ENCODE measurements around the gene SAP30BP.
"Not testable (repeated sequence)": the region's sequence is repeated elsewhere in the genome, so short reads cannot be mapped to it uniquely, and the experiment has no call there.

SAP30BP gene

DNA sequence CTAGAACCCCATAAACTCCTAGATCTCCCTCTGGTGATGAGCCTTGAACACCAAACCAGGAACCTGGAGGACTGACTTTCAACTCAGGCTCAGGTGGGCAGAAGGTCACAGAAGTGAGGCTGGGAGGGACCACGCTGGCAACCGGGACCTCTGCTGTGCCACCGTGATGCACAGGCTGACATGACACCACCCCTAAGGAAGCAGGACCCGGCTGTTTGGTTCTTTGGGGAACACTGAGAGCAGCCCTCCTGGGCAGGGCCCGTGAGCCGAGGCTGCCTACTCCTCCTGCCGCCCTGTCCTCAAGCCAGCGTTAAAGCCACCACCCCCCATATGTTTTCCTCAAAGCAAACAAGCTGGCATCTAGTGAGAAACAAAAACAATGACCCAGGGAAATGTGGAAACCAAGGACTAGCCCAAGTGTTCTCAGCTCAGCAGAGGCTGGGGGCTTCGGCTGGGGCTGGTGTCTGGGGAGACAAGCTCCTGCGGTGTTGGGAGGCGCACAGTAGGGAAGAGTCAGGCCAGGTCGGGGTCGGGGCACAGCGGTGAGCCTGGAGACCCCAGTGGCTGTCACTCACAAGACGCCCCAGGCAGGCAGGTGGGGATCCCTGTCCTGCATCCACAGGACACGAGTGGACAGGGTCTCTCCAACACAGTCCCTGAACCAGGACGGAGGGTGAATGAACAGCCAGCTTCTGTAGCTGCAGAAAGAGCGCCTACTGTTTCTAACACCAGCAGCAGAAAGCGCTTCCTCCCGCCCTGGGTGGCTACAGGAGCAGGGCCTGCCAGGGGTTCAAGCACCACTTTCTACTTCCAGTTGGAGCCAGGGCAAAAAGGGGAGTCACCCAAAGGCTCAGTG is 32.2 kb upstream of the SAP30BP start:
- DNase-seq, result no peak

DNA sequence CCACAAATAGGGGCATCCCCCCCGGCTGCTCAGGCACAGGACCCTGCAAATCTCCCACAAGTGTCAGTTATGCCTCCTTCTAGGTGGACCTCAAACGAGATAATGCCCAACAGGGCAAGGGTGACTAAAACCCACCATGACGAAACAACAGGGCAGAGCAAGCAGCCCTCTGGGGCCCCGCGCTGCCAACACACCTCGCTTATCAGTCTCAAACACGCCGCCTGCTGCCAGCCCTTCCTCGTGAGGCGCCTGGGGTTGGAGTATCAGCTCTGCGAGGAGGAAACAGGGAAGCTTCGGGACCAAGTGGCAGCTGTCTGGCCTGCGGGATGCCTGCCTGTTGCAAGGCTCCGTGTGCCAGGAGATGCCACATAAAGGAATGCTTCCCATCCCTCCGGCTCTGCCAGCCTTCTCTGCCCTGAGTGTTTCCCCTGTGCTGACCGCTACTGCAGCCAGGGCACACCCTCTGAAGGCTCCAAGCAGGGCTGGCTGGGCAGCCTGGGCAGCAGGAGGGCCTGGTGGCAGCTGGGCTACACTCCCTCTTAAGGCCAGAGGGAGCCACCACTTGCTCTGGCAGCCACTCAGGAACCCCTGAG is 31.4 kb upstream of the SAP30BP start:
- DNase-seq, result peak; percentile 62

DNA sequence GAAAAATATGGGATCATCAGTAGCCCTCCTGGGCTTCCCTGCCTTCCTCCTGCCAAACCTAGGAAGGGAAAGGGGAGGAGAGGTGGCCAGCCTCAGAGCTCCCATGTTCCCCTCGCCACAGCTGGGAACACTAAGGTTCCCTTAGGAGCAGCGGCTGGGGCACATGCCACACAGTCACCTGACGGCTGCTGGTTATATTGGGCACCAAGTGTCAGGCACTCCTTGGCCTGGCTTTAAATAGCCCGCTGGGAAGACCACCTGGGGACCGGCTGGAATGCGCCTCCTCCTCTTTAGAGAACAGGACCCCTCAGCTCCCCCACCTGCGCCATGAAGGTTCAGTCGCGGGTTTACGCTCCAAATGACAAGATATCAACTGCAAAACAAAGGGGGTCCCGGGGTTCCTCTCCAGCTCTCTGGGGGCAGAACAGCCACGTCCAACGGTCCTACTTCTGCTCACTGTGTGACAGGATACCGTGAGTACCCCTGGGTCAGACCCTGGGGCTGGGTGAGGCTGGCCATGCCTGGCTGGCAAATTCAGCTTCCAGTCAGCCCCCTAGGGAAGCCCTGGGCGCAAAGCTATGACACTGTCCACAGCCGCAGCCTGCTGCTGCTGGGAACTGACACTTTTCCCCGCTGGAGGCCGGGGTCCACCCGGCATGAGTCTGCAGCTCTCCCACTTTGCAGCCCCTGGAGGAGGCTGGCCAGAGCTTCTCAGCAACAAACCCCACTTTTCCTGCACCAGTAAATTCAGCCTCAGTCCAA is 30.6 kb upstream of the SAP30BP start:
- DNase-seq, result no peak

DNA sequence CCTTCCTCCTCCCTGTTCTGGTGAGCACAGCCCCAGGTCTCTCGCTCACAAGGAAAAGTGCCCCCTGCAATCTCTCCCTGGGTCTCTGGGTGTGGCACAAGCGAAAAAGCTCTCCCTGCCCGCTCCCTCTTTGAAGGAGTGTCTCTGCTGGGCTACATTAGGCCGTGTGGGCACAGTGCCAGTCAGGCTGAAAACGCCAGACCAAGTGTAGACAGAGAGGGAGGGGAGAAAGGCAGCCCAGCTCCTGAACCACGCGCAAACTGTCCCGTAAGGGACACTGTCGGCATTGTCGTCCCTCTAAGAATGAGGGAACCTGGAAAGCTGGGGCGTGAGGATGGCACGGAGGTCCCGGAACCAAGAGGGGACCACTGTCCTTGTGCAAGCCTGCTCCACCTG is 30.0 kb upstream of the SAP30BP start:
- no peak for DNase-seq

DNA sequence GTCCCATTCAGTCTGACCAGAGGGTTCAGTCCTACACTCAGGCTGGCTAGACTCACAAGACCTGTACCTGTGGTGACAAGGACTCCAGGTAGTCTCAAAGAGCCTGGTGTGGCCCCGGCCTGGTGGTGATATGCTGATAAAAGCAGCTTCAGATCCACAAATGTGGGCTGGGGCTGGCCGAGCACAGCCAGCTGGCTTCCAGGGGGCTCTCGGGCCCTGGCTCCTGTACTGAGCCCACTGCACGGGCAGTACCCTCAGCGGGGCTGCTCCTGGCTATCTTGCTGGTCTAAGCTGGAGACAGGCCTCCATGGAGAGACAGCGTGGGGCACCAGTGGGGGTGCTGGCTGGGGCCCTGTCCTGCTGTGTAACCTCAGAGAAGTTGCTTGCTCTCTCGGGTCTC is 29.6 kb upstream of the SAP30BP start:
- no peak for DNase-seq

DNA sequence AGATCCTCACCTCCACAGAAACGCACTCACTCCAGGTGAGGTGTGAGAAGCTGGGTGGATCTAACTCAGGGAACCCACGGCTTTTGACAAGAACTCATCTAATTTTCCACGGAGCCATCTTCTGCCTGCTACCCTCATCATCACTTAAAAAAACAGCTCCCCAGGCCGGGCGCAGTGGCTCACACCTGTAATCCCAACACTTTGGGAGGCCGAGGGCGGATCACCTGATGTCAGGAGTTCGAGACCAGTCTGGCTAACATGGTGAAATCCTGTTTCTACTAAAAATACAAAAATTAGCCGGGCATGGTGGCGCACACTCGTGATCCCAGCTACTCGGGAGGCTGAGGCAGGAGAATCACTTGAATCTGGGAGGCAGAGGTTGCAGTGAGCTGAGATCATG is 29.1 kb upstream of the SAP30BP start:
- not testable (repeated sequence) for DNase-seq

DNA sequence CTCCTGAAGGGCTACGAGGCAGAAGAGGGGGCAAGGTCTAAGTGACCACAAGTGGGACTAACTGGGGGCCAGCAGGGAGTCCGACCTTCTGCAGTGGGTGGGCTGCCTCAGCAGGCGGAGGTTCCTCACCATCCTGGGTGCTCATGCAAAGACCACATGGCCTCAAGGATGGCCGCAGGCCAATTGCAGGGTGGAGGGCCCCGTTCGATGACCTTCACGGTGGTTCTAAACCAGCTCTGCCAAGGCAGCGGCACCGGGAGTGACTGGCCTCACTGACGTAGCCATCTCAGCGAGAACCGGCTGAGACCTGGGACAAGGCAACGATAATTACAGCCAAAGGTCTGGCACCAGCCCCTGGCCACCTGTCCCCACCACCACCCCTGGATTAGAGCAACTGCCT is 28.2 kb upstream of the SAP30BP start:
- no peak for DNase-seq

- no peak for DNase-seq
These were observed 27.8 kb upstream of the SAP30BP start for GRCh38 chr17:75639327-75639726.

DNA sequence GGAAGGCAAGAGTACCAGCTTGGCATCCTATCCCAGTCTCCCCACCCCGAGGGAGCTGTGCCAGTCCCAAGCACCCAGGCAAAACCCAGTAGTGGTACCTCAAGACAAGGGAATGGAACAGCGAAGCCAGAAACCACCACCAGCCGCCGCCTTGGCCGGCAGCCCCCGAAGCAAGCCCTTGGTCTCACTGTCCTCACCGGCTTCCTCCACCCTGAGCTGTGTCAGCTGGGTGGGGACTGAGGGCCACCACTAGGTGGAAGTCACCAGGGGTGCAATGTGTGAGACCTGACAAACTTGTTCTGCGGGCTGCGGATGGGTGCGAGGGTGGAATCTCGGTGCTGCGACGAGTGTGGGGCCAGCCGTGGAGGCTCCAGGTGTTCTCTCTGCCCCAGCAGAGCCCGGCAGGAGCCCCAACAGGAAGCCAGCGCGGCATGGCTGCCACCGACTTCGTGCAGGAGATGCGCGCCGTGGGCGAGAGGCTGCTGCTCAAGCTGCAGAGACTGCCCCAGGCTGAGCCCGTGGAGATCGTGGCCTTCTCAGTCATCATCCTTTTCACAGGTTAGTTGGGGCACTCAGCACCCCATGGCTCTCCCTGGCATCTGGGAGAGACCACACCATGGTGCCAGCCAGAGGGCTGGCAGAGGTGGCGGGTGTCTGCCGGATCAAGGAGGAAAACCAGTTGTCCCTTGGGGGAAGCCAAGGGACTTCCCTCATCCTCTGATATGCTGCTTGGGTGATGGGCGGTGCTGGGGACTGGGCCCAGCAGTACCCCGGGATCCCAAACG is 27.2 kb upstream of the SAP30BP start:
- DNase-seq, result no peak

- no peak for DNase-seq
These were observed 26.5 kb upstream of the SAP30BP start for GRCh38 chr17:75640556-75641119.

DNA sequence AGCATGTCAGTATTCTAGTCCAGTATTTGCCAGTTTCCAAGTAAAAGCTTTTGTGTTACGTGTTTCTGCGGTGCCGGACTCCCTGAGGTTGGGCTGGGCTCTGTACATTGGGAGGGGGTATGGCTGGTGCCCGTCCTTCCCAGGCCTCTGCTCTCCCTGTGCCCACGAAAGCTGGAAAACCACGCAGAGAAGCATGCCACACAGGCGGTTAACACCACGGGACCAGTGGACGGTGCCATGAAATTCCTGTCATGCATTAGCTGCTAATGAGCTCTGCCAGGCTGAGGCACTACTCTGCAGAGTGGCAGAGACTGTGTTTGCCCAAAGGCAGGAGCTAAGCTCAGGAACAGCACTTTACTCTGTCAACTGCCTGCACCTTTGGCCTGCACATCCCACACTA is 25.8 kb upstream of the SAP30BP start:
- DNase-seq, result no peak

DNA sequence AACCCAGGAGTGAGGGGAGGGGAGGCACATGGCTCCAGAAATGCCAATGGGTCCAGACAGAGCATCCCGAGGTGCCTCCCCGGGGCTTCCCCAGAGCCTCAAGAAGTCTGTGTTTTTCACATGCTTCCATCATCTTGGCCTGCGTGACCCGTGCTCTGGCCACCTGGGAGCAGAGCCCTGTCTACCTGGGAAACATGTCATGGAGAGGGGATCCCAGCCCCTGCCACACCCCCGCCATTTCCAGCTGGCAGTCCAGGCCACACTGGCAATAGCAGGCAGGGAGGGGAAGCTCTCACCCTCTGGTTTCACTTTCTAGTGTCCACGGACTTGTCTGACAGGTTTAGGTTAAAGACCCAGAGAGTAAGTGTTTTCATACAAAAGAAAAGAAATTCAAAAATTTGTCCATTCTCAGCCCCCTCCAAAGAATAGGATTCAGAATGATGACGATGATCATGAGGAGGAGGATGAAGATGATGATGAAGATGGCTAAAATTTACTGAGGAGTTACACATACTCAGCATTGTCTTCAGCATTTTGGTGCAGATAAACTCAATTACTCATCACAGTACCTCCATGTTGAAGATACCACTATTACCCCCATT is 24.9 kb upstream of the SAP30BP start:
- DNase-seq, result no peak

DNA sequence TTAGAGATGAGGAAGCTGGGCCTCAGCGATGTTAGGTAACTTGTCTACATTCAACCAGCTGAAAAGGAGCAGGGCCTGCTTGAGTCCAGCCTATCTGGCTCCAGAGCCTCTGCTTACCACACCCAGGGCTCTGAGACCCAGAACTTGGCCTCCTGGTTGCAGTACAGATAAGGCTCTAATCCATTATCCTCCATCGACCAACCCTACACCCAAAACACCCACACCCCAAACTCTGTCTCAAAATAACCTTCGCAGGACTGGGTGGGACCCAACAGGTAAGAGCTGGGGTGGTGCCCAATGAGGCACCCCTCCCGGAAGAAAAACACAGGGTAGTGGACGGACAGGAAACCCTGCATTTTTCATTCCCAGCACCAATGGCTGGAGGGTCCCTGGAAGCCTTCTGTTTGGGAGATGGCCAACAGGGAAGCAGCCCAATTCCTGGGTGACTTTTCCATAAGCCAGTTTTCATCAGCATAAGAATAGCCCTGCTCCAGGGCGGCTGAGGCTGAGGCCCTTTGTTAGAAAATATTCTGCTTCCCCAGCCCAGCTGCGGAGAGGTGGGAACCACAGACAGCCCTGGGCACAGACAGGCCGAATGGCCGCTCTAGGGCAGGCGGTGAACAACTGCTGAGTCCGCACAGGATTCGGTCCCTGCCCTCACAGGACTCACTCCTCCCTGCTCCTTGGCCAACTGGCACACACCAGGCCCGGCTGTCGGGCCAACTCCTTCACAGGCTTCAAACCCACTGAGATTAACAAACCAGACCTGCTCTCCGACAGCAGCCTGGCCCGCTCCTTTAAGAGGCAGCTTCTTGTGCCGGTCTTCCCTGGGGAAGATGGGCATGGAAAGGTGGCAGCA is 24.1 kb upstream of the SAP30BP start:
- DNase-seq, result no peak

GRCh38 chr17:75643643-75644017 is 23.5 kb upstream of the SAP30BP start:
- no peak for DNase-seq

DNA sequence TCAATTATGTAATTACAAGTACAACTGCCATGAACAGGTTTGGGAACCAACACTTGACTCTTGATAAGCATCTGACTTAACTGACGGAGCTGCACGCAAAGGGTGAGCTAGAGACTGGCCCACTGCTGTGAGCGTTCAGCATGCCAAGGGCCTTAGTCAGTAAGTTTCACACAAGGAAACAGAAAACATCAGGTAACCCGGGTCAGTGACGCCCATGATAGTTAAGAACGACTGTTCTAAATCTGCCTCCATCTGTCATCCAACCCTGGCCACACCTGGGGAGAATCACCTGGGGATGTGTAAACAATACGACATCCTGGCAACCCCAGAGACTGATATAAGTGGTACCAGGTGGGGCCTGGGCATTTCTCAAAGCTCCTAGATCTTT is 21.6 kb upstream of the SAP30BP start:
- no peak for DNase-seq

GRCh38 chr17:75645889-75646637 is 21.1 kb upstream of the SAP30BP start:
- no peak for DNase-seq

DNA sequence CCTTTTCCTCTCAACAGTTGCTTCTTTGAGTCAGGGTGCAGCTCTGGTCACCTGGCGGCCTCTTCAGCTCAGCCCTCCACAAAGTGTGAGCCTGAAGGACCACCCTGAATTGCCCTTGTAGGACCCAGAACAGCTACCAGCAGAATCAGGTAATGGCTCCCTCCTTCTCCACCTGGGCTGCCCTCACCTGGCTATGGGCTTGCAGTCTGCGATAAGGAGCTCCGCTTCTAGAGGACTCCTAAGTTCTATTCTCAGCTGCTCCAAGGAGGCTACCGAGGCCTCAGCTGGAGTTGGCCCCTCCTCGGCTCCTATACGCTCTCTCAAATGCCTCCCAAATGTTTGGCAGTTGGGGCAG is 20.5 kb upstream of the SAP30BP start:
- no peak for DNase-seq

DNA sequence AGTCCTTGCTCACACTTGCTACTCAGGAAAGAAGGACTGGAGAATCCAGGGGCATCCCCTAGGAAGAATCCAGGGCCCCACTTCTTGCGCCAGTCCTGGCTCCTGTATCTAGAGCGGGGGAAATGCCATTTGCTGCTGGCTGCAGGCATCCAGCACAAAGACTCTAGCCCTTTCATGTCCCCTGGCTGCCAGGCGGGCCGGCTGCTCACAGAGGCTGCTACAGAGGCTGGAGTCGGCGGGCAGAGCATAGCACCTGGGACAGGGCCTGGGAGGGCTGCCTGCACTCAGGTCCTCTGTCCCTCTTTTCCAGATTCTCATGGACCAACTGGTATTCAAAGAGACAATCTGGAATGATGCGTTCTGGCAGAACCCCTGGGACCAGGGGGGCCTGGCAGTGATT is 20.1 kb upstream of the SAP30BP start:
- no peak for DNase-seq

DNA sequence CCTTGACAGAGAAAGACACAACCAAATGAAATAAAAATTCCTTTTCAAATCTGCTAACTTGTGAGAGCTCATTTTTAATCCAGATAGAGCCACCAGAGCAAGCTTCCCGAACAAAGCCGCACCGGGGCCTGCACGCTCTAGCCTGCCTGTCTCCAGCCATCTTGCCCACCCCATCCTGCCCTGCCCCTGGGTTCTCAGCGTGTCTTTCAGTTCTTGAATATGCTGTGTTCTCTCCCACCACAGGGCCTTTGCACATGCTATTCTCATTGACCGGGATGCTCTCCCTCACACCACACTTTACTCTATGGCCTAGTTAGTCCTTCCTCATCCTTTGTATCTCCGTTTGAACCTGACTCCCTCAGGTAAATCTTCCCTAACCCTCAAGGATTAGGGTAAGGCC is 19.2 kb upstream of the SAP30BP start:
- DNase-seq, result no peak

DNA sequence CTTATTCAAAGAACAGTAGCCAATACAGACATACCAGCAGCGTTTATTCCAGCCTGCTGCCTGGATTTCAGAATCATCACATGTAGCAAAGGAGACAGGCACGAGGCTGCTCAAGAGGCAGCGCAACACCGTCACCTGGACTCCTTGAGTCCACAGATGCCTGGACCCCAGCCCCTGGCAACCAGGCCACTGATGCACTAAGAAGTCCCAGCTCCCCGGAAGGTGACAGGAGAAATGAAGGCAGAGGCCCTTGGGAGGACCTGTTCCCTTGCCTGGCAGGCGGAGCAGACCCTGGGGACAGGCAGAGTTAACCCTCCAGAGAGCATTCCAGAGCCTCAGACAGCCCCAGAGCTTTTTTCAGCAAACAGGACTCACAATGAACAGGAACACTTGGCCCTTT is 17.5 kb upstream of the SAP30BP start:
- no peak for DNase-seq

GRCh38 chr17:75650874-75651273 is 16.3 kb upstream of the SAP30BP start:
- no peak for DNase-seq

All from DMS 273 treated with DMSO at 0.1 percent for 48 hours (cell line).